HepG2 (cell line): ENCODE measurements around the gene SP5. TPM values are rescaled to one million over a fixed set of nuclear protein-coding genes. Genes with fewer than 3 reads are reported as not detected.

Source experiments
- ATAD3A ChIP-seq: sonication (generic); formaldehyde crosslinking; IDR thresholded peaks from 2 replicates; pipeline ENCODE4 v1.4.0; 2020; ENCODE audit warnings: missing genetic modification reagents
- ATF1 ChIP-seq: IDR thresholded peaks from 2 replicates; pipeline ENCODE4 v1.6.1; 2016; ENCODE audit warnings: mild to moderate bottlenecking, control low read depth
- BRD4 ChIP-seq: sonication (generic); formaldehyde crosslinking; IDR thresholded peaks from 2 replicates; pipeline ENCODE4 v1.4.0; 2020; ENCODE audit warnings: missing genetic modification reagents
- CCAR2 ChIP-seq: fragments of 200-400 bp; formaldehyde crosslinking; optimal IDR thresholded peaks from 2 replicates; pipeline ENCODE3; 2018; ENCODE audit warnings: low read depth, mild to moderate bottlenecking, low read length, moderate library complexity
- ELF4 ChIP-seq: sonication (generic); formaldehyde crosslinking; IDR thresholded peaks from 2 replicates; pipeline ENCODE4 v1.5.0; 2020; ENCODE audit warnings: missing genetic modification reagents, mild to moderate bottlenecking, moderate library complexity, borderline replicate concordance
- IKZF1 ChIP-seq: fragments of 450-650 bp; IDR thresholded peaks from 2 replicates; pipeline ENCODE4 v1.7.1; 2016
- KDM3A ChIP-seq: IDR thresholded peaks from 2 replicates; pipeline ENCODE4 v1.6.1; 2018; ENCODE audit warnings: low read depth, missing compliant biosample characterization
- POLR2AphosphoS5 ChIP-seq: IDR thresholded peaks from 2 replicates; pipeline ENCODE4 v1.6.1; 2012; ENCODE audit warnings: low read depth, low read length
- SAFB2 ChIP-seq: sonication (generic); formaldehyde crosslinking; IDR thresholded peaks from 2 replicates; pipeline ENCODE4 v1.5.1; 2020; ENCODE audit warnings: missing genetic modification reagents, low read depth, mild to moderate bottlenecking, borderline replicate concordance
- SOX5 ChIP-seq: IDR thresholded peaks from 2 replicates; pipeline ENCODE4 v1.6.1; 2016; ENCODE audit warnings: borderline replicate concordance
- ZBTB3 ChIP-seq: sonication (generic); formaldehyde crosslinking; IDR thresholded peaks from 2 replicates; pipeline ENCODE4 v1.4.0; 2020; ENCODE audit warnings: low read depth, mild to moderate bottlenecking, moderate library complexity, missing genetic modification reagents, borderline replicate concordance
- ZBTB8A ChIP-seq: sonication (generic); formaldehyde crosslinking; IDR thresholded peaks from 2 replicates; pipeline ENCODE4 v1.4.0; 2020; ENCODE audit warnings: mild to moderate bottlenecking, low read depth, missing genetic modification reagents, borderline replicate concordance
- polyA plus RNA-seq, 8 experiments: library from polyadenylated mRNA; depleted of rRNA in 3 of 8; stranded (reverse) in 7 of 8; unstranded in 1 of 8; fragments of >200 nt; fragmentation: Illumina TruSeq in 4 of 8; extraction: Trizol in 4 of 8; gene quantifications; 2 replicates each; pipeline versions ENCODE4 v1.2.1 to v1.2.3, GENCODE V29; 2011 to 2016; ENCODE audit warnings: low read depth in 4 of 8, missing spikeins in 1 of 8, mixed read lengths in 1 of 8; ENCODE audit not compliant: insufficient read depth in 1 of 8
- total RNA-seq, 5 experiments: library from RNA; depleted of rRNA; stranded (reverse); fragments of >200 nt; fragmentation: Illumina TruSeq; extraction: Trizol; gene quantifications; 2 replicates each; pipeline ENCODE4 v1.2.3, GENCODE V29; 2016; ENCODE audit warnings: low read depth in 1 of 5
- TF ChIP-seq, protein P1 (sequence below): sonication (generic); formaldehyde crosslinking; IDR thresholded peaks from 2 replicates; pipeline ENCODE4 v1.9.0; 2021; ENCODE audit warnings: missing genetic modification reagents, mild to moderate bottlenecking, borderline replicate concordance
- TF ChIP-seq, protein P2 (sequence below): sonication (generic); formaldehyde crosslinking; IDR thresholded peaks from 2 replicates; pipeline ENCODE4 v1.4.0; 2020; ENCODE audit warnings: mild to moderate bottlenecking, missing genetic modification reagents, borderline replicate concordance

Gene SP5
- total and polyA plus RNA-seq, 2 of the 13 experiments (the other 11 are each of a cell fraction or from before 2014, with no cell fraction given): 50.8 to 119 TPM

DNA sequence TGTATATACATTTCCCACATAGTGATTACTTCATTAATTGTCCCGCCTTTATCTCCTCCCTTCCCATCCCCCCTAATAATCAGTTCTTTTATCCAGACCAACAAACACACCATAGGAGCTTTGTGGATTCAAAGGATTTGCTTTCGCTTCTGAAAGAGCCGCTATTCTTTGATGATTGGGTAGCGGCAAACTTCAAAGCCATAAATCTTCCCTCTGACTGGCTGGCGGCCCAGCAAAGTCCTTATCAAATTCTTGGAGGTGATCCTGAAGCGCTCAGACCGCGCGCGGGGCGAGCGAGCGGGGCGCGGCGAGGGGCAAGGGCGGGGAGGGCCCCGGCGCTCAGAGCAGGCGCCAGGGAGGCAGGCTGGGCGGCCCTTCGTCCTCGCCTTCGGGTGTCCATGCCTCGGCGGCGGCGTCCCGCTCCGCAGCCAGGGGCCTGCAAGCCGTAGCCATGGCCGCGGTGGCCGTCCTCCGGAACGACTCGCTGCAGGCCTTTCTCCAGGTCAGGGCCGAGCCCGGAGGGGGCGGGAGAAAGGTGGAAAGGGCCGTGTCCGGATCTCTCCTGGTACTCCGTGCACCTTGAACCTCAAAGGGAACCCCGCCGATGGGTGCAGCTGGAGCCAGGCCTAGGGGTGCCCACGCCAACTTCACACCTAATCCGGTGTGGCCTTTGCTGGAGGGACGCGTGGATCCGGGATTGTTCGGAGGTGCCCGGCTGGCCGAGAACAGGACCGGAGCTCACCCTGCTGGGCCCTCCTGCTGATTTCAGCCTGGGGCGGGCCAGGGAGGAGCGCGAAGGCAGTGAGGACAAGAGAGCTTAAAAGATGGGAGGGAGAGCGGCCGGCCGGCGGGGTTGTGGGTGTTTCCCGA, at the start of gene SP5 (continued):
- TF ChIP-seq, protein P1, sequence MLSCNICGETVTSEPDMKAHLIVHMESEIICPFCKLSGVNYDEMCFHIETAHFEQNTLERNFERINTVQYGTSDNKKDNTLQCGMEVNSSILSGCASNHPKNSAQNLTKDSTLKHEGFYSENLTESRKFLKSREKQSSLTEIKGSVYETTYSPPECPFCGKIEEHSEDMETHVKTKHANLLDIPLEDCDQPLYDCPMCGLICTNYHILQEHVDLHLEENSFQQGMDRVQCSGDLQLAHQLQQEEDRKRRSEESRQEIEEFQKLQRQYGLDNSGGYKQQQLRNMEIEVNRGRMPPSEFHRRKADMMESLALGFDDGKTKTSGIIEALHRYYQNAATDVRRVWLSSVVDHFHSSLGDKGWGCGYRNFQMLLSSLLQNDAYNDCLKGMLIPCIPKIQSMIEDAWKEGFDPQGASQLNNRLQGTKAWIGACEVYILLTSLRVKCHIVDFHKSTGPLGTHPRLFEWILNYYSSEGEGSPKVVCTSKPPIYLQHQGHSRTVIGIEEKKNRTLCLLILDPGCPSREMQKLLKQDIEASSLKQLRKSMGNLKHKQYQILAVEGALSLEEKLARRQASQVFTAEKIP (CRISPR knock-in tag): no peak
- TF ChIP-seq SAFB2 (peak; percentile 35), SOX5 (CRISPR knock-in tag) (peak; percentile 85), IKZF1 (no peak), ZBTB8A (CRISPR knock-in tag) (peak; percentile 42; the same call in 1 of the 2 replicates), POLR2AphosphoS5 (peak; percentile 92), ZBTB3 (CRISPR knock-in tag) (peak; percentile 87; the same call in 1 of the 2 replicates), CCAR2 (no peak), KDM3A (peak; percentile 63; the same call in 1 of the 2 replicates), ATAD3A (no peak), ELF4 (peak; percentile 91; the same call in 1 of the 2 replicates), ATF1 (peak; percentile 53; the same call in 1 of the 2 replicates), BRD4 (CRISPR knock-in tag) (peak; percentile 97)
- TF ChIP-seq, protein P2, sequence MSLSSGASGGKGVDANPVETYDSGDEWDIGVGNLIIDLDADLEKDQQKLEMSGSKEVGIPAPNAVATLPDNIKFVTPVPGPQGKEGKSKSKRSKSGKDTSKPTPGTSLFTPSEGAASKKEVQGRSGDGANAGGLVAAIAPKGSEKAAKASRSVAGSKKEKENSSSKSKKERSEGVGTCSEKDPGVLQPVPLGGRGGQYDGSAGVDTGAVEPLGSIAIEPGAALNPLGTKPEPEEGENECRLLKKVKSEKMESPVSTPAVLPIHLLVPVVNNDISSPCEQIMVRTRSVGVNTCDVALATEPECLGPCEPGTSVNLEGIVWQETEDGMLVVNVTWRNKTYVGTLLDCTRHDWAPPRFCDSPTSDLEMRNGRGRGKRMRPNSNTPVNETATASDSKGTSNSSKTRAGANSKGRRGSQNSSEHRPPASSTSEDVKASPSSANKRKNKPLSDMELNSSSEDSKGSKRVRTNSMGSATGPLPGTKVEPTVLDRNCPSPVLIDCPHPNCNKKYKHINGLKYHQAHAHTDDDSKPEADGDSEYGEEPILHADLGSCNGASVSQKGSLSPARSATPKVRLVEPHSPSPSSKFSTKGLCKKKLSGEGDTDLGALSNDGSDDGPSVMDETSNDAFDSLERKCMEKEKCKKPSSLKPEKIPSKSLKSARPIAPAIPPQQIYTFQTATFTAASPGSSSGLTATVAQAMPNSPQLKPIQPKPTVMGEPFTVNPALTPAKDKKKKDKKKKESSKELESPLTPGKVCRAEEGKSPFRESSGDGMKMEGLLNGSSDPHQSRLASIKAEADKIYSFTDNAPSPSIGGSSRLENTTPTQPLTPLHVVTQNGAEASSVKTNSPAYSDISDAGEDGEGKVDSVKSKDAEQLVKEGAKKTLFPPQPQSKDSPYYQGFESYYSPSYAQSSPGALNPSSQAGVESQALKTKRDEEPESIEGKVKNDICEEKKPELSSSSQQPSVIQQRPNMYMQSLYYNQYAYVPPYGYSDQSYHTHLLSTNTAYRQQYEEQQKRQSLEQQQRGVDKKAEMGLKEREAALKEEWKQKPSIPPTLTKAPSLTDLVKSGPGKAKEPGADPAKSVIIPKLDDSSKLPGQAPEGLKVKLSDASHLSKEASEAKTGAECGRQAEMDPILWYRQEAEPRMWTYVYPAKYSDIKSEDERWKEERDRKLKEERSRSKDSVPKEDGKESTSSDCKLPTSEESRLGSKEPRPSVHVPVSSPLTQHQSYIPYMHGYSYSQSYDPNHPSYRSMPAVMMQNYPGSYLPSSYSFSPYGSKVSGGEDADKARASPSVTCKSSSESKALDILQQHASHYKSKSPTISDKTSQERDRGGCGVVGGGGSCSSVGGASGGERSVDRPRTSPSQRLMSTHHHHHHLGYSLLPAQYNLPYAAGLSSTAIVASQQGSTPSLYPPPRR: peak; percentile 98
